ENCODE data around the gene TGIF2. TPM values are rescaled to one million over a fixed set of nuclear protein-coding genes. Genes with fewer than 3 reads are reported as not detected.

Gene TGIF2
- total RNA-seq, 1 experiment from 2014 or later, result 71.1 TPM

- TF ChIP-seq ATF6 (CRISPR knock-in tag; IDR thresholded peaks at IDR 0.05) (no peak), ZNF317 (CRISPR knock-in tag; IDR thresholded peaks at IDR 0.05; ENCODE audit: borderline replicate concordance, low read depth) (no peak), CDX4 (CRISPR knock-in tag; IDR thresholded peaks at IDR 0.05; ENCODE audit: borderline replicate concordance) (no peak), ZMAT4 (CRISPR knock-in tag; IDR thresholded peaks at IDR 0.05) (no peak), ZNF263 (CRISPR knock-in tag; IDR thresholded peaks at IDR 0.05; ENCODE audit: low read depth) (no peak), ZNF423 (CRISPR knock-in tag; IDR thresholded peaks at IDR 0.05) (no peak), GRHL2 (CRISPR knock-in tag; IDR thresholded peaks at IDR 0.05; ENCODE audit: insufficient replicate concordance, severe bottlenecking) (no peak), TEAD4 (CRISPR knock-in tag; IDR thresholded peaks at IDR 0.05) (no peak), NR3C1 (CRISPR knock-in tag; conservative IDR thresholded peaks at IDR 0.05; ENCODE audit: low read depth) (no peak), EMX1 (CRISPR knock-in tag; IDR thresholded peaks at IDR 0.05) (no peak), ZNF232 (CRISPR knock-in tag; IDR thresholded peaks at IDR 0.05) (no peak), ARID4B (CRISPR knock-in tag; IDR thresholded peaks at IDR 0.05; ENCODE audit: borderline replicate concordance) (no peak), TCF7 (CRISPR knock-in tag; IDR thresholded peaks at IDR 0.05; ENCODE audit: low read depth) (no peak), SMAD4 (CRISPR knock-in tag; IDR thresholded peaks at IDR 0.05) (no peak), ZNF425 (CRISPR knock-in tag; conservative IDR thresholded peaks at IDR 0.05) (no peak), MLX (CRISPR knock-in tag; IDR thresholded peaks at IDR 0.05) (no peak), NR2C2 (CRISPR knock-in tag; IDR thresholded peaks at IDR 0.05) (no peak), ZNF512 (CRISPR knock-in tag; IDR thresholded peaks at IDR 0.05; ENCODE audit: borderline replicate concordance) (no peak), PRRX2 (CRISPR knock-in tag; IDR thresholded peaks at IDR 0.05) (no peak), MAX (CRISPR knock-in tag; IDR thresholded peaks at IDR 0.05) (peak; percentile 88), ATF2 (CRISPR knock-in tag; IDR thresholded peaks at IDR 0.05; ENCODE audit: borderline replicate concordance, low read depth) (no peak)
These were observed 32.2 kb downstream of the TGIF2 start, which contains the start of gene RAB5IF (continued) for GRCh38 chr20:36605399-36606157.
